GM12878 (cell line): ENCODE measurements around the gene CCDC51. TPM values are rescaled to one million over a fixed set of nuclear protein-coding genes. Genes with fewer than 3 reads are reported as not detected.

ENCODE experiments used
- ATAC-seq: fragments of 200-7000 bp; cut with Tn5 transposase; 3 replicates; pipeline ENCODE4 v1.9.1; 2020; ENCODE audit warnings: mild to moderate bottlenecking, moderate library complexity
- BruUV-seq: library from RNA; stranded (reverse); fragments of 400-500 nt; replicated peaks from 2 replicates; lab custom pipeline; 2021; lab: Mats Ljungman, UMichigan
- CTCF ChIA-PET: fragments of 300-600 bp; sonication (Branson Sonifier 250); formaldehyde crosslinking; extraction: SDS; loops from one replicate; lab custom pipeline; 2021; ENCODE audit warnings: inconsistent platforms; lab: Yijun Ruan, JAX
- POLR2A ChIA-PET: fragments of 350-600 bp; formaldehyde crosslinking; extraction: SDS; loops from one replicate; lab custom pipeline; 2021; ENCODE audit warnings: inconsistent platforms; lab: Charles Lee
- RAD21 ChIA-PET: fragments of 300-600 bp; sonication (Branson Sonifier 250); formaldehyde crosslinking; loops from one replicate; lab custom pipeline; 2023; ENCODE audit warnings: antibody characterized with exemption; ENCODE audit not compliant: unreplicated experiment; lab: Charles Lee
- SMC1A ChIA-PET: fragments of 300-600 bp; sonication (Branson Sonifier 250); formaldehyde crosslinking; loops from one replicate; lab custom pipeline; 2023; ENCODE audit not compliant: unreplicated experiment, uncharacterized antibody; lab: Charles Lee
- DNase-seq: peaks from one replicate; pipeline ENCODE4 v3.0.0-alpha.2; 2011; ENCODE audit warnings: low read depth, low spot score
- FAIRE-seq: peaks from 3 replicates; lab custom pipeline; 2011; peaks lifted over from hg19 to GRCh38; lab: Jason Lieb, UNC
- H2AFZ ChIP-seq: 2 replicates; pipeline ENCODE4 v1.6.0; 2011; ENCODE audit warnings: low read depth, low read length, control low read depth; ENCODE audit not compliant: control insufficient read depth
- H3K27ac ChIP-seq: 2 replicates; pipeline ENCODE4 v1.5.1; 2011; ENCODE audit warnings: control low read depth; ENCODE audit not compliant: control insufficient read depth, insufficient read depth
- H3K27me3 ChIP-seq, 2 experiments: replicated peaks in 1 of 2; 2 replicates each; pipeline versions ENCODE4 v1.6.0 to v1.6.1; 2011; ENCODE audit warnings: low read length in 1 of 2; ENCODE audit not compliant: control insufficient read depth in 2 of 2, insufficient read depth in 2 of 2
- H3K36me3 ChIP-seq, 2 experiments: 2 replicates each; pipeline ENCODE4 v1.5.1; 2011; ENCODE audit warnings: low read length in 1 of 2; ENCODE audit not compliant: control insufficient read depth in 2 of 2, insufficient read depth in 2 of 2
- H3K4me1 ChIP-seq: 2 replicates; pipeline ENCODE4 v1.6.1; 2011; ENCODE audit warnings: mild to moderate bottlenecking, low read length, moderate library complexity, mixed read lengths; ENCODE audit not compliant: control insufficient read depth, insufficient read depth
- H3K4me2 ChIP-seq: 2 replicates; pipeline ENCODE4 v1.6.0; 2011; ENCODE audit warnings: control low read depth; ENCODE audit not compliant: control insufficient read depth, insufficient read depth
- H3K4me3 ChIP-seq: fragments of 200-600 bp; sonication (generic); 2 replicates; pipeline ENCODE4 v1.5.1; 2016
- H3K79me2 ChIP-seq: 2 replicates; pipeline ENCODE4 v1.6.0; 2011; ENCODE audit warnings: low read length; ENCODE audit not compliant: control insufficient read depth, insufficient read depth
- H3K9ac ChIP-seq: 2 replicates; pipeline ENCODE4 v1.8.0; 2011; ENCODE audit warnings: low read length, control low read depth, mixed read lengths; ENCODE audit not compliant: control insufficient read depth, insufficient read depth
- H3K9me3 ChIP-seq: replicated peaks from 3 replicates; pipeline ENCODE4 v1.5.1; 2011; ENCODE audit warnings: mild to moderate bottlenecking, low read length; ENCODE audit not compliant: control insufficient read depth, insufficient read depth
- H4K20me1 ChIP-seq: 2 replicates; pipeline ENCODE4 v1.6.0; 2011; ENCODE audit not compliant: control insufficient read depth, insufficient read depth
- CBFB ChIP-seq: IDR thresholded peaks from 2 replicates; pipeline ENCODE4 v1.6.1; 2016; ENCODE audit warnings: antibody characterized with exemption, low read depth
- FOS ChIP-seq: IDR thresholded peaks from 3 replicates; pipeline ENCODE4 v1.6.1; 2011; ENCODE audit warnings: borderline replicate concordance; ENCODE audit not compliant: insufficient read length; ENCODE audit errors: extremely low read depth
- FOXK2 ChIP-seq: fragments of 450-650 bp; IDR thresholded peaks from 2 replicates; pipeline ENCODE4 v1.6.1; 2017; ENCODE audit warnings: mild to moderate bottlenecking, moderate library complexity
- HDAC2 ChIP-seq: fragments of 200-600 bp; sonication (generic); IDR thresholded peaks from 2 replicates; pipeline ENCODE4 v1.6.1; 2017
- MTA3 ChIP-seq: IDR thresholded peaks from 2 replicates; pipeline ENCODE4 v1.6.1; 2012; ENCODE audit warnings: low read length, inconsistent platforms, borderline replicate concordance
- MXI1 ChIP-seq: fragments of 150-350 bp; IDR thresholded peaks from 2 replicates; pipeline ENCODE4 v1.6.1; 2011; ENCODE audit warnings: low read depth, mild to moderate bottlenecking, inconsistent platforms, low read length, improper control_type of control experiment
- NBN ChIP-seq: fragments of 450-650 bp; IDR thresholded peaks from 2 replicates; pipeline ENCODE4 v1.6.1; 2016
- POLR2A ChIP-seq: IDR thresholded peaks from 2 replicates; pipeline ENCODE4 v1.6.1; 2011; ENCODE audit warnings: low read depth, mild to moderate bottlenecking, low read length
- SP1 ChIP-seq: IDR thresholded peaks from one replicate; pipeline ENCODE4 v1.6.1; 2011; ENCODE audit warnings: low read depth, low read length
- ZNF622 ChIP-seq: fragments of 450-650 bp; IDR thresholded peaks from 2 replicates; pipeline ENCODE4 v1.6.1; 2017; ENCODE audit warnings: mild to moderate bottlenecking, inconsistent platforms
- WGBS: methylation state at CpG from one replicate; pipeline ENCODE4 v1.1.6; 2016; ENCODE audit warnings: low lambda C conversion rate; ENCODE audit not compliant: insufficient replicate concordance, insufficient coverage; ENCODE audit errors: missing lambda C conversion rate; 5-methylcytosine and 5-hydroxymethylcytosine counted together
- in situ Hi-C: fragments of 300-500 bp; cut with MboI; formaldehyde crosslinking; loops from 9 replicates; pipeline ENCODE4 v1.14.3; 2018; ENCODE audit warnings: mixed read lengths
- intact Hi-C: fragments of 100-400 bp; cut with micrococcal nuclease; formaldehyde crosslinking; loops from one replicate; pipeline ENCODE4 v1.14.2; 2022; ENCODE audit not compliant: unreplicated experiment
- polyA plus RNA-seq, 11 experiments: library from polyadenylated mRNA; depleted of rRNA in 4 of 11; unstranded in 6 of 11; stranded (reverse) in 5 of 11; fragments of >200 nt; fragmentation: Nextera tagmentation in 4 of 11; fragmentation: Illumina TruSeq in 1 of 11; extraction: Ambion mirVana in 4 of 11; extraction: Trizol in 1 of 11; gene quantifications; 1 replicate in 1 of 11; 2 replicates in 10 of 11; pipeline versions ENCODE4 v1.2.1 to v1.2.3, GENCODE V29; 2011 to 2016; ENCODE audit warnings: inconsistent platforms in 2 of 11, missing spikeins in 2 of 11, low read depth in 1 of 11
- total RNA-seq, 4 experiments: library from RNA; depleted of rRNA in 3 of 4; stranded (reverse); fragments of >200 nt in 3 of 4; fragmentation: Illumina TruSeq in 1 of 4; extraction: Trizol in 1 of 4; gene quantifications; 2 replicates each; pipeline versions ENCODE4 v1.2.1 to v1.2.3, GENCODE V29; 2013 to 2021
- TF ChIP-seq, protein P1 (sequence below): fragments of 450-650 bp; formaldehyde crosslinking; IDR thresholded peaks from 2 replicates; pipeline ENCODE4 v1.4.0; 2022; ENCODE audit warnings: mild to moderate bottlenecking, moderate library complexity
- TF ChIP-seq, protein P2 (sequence below): fragments of 450-650 bp; IDR thresholded peaks from 2 replicates; pipeline ENCODE4 v1.6.1; 2017; ENCODE audit warnings: borderline replicate concordance
- TF ChIP-seq, protein P3 (sequence below): IDR thresholded peaks from 2 replicates; pipeline ENCODE4 v1.6.1; 2011; ENCODE audit warnings: mild to moderate bottlenecking, low read depth, low read length, moderate library complexity; ENCODE audit not compliant: insufficient replicate concordance

CCDC51 gene
- total and polyA plus RNA-seq, 10 of the 15 experiments (the other 5 are each of a cell fraction or from before 2014, with no cell fraction given), result 10.6 to 54.9 (median 28.5) TPM

DNA sequence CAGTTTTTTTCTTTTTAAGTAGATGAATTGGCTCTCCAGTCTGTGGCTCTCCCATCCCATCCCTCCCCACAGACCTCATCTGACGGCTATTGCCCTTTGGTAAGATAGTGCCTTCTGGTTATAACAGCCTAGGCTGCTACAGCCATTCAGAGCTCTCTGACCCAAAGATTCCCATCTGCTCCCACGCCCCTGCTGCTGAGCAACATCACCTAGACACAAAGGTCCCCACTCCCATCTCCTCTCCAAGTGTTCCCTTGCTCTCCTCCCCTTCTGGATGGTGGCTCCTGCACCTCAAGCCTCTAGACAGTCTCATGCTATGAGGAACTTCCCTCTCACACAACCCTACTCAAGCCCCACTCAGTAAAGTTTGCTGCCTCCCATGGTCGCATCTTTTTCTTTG, 44.2 kb downstream of the CCDC51 start:
- CTCF ChIA-PET, result interaction anchor here (1.0 to 2.2 kb wide), 2 partner anchors 38 to 41 kb away, joined by 3 to 6 read pairs; no protein-coding TSS in a partner anchor

DNA sequence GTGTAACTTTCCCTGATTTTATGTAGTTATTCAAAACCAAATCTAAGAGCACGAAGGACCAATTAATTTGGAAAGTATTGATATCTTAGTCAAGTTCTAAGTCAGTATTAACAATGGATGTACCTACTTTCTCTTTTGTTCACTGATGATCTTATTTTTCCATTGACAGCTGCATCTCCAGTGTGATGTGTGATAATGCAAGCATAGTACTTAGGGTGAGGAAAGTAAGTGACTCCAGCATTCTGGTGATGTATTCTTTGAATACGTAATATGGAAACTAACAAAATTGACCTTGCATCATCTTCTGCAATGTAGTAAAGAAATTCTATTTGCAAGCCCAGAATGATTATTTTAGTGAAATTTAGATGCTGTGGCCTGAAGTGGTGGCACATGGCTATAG, 45.5 kb downstream of the CCDC51 start:
- no peak overlapping the region for H3K27ac ChIP-seq
- no peak for ATAC-seq
- H3K36me3 ChIP-seq, result no peaks in the 10 kb centered on the region
- no peaks in the 10 kb centered on the region for H3K79me2 ChIP-seq
- H3K4me2 ChIP-seq, result no peak overlapping the region
- H3K9ac ChIP-seq, result no peak overlapping the region
- H3K27me3 ChIP-seq, result no peaks in the 10 kb centered on the region
- POLR2A ChIA-PET, result interaction anchor here (0.6 kb wide), 1 partner anchor 146 kb away, joined by 6 read pairs; no protein-coding TSS in a partner anchor
- SMC1A ChIA-PET, result interaction anchor here (2.8 kb wide), 1 partner anchor 42 kb away, joined by 12 read pairs; no protein-coding TSS in a partner anchor
- no peak for DNase-seq
- intact Hi-C loops, result no loop called here
- H2AFZ ChIP-seq, result no peak overlapping the region
- no TSS peak for BruUV-seq
- WGBS, result 40% methylated on average over 2 of the region's 2 CpGs
- CTCF ChIA-PET, result interaction anchor here (4.9 kb wide), 1 partner anchor 42 kb away, joined by 20 read pairs; no protein-coding TSS in a partner anchor
- no peak overlapping the region for H3K4me3 ChIP-seq
- in situ Hi-C loops, result no loop called here
- no peaks in the 10 kb centered on the region for H3K9me3 ChIP-seq
- no peaks in the 10 kb centered on the region for H4K20me1 ChIP-seq
- RAD21 ChIA-PET, result no interaction called here
- no peak for FAIRE-seq
- no peaks in the 10 kb centered on the region for H3K4me1 ChIP-seq
- no peak for TF ChIP-seq FOXK2
- no peak for TF ChIP-seq ZNF622
- TF ChIP-seq NBN, result no peak
- TF ChIP-seq, protein P1, sequence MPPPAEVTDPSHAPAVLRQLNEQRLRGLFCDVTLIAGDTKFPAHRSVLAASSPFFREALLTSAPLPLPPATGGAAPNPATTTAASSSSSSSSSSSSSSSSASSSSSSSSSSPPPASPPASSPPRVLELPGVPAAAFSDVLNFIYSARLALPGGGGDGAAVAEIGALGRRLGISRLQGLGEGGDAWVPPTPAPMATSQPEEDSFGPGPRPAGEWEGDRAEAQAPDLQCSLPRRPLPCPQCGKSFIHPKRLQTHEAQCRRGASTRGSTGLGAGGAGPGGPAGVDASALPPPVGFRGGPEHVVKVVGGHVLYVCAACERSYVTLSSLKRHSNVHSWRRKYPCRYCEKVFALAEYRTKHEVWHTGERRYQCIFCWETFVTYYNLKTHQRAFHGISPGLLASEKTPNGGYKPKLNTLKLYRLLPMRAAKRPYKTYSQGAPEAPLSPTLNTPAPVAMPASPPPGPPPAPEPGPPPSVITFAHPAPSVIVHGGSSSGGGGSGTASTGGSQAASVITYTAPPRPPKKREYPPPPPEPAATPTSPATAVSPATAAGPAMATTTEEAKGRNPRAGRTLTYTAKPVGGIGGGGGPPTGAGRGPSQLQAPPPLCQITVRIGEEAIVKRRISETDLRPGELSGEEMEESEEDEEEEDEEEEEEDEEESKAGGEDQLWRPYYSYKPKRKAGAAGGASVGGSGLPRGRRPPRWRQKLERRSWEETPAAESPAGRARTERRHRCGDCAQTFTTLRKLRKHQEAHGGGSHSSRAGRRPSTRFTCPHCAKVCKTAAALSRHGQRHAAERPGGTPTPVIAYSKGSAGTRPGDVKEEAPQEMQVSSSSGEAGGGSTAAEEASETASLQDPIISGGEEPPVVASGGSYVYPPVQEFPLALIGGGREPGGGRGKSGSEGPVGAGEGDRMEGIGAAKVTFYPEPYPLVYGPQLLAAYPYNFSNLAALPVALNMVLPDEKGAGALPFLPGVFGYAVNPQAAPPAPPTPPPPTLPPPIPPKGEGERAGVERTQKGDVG (CRISPR knock-in tag), result no peak
- no peak for TF ChIP-seq POLR2A
- TF ChIP-seq, protein P2, sequence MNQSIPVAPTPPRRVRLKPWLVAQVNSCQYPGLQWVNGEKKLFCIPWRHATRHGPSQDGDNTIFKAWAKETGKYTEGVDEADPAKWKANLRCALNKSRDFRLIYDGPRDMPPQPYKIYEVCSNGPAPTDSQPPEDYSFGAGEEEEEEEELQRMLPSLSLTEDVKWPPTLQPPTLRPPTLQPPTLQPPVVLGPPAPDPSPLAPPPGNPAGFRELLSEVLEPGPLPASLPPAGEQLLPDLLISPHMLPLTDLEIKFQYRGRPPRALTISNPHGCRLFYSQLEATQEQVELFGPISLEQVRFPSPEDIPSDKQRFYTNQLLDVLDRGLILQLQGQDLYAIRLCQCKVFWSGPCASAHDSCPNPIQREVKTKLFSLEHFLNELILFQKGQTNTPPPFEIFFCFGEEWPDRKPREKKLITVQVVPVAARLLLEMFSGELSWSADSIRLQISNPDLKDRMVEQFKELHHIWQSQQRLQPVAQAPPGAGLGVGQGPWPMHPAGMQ, result no peak
- TF ChIP-seq FOS, result no peak
- TF ChIP-seq HDAC2, result no peak
- no peak for TF ChIP-seq CBFB
- TF ChIP-seq MTA3, result no peak
- no peak for TF ChIP-seq MXI1

More for the DNA sequence above, 44.2 kb downstream of the CCDC51 start:
- no peaks in the 10 kb centered on the region for H3K9me3 ChIP-seq
- TF ChIP-seq SP1, result no peak
- TF ChIP-seq, protein P3, sequence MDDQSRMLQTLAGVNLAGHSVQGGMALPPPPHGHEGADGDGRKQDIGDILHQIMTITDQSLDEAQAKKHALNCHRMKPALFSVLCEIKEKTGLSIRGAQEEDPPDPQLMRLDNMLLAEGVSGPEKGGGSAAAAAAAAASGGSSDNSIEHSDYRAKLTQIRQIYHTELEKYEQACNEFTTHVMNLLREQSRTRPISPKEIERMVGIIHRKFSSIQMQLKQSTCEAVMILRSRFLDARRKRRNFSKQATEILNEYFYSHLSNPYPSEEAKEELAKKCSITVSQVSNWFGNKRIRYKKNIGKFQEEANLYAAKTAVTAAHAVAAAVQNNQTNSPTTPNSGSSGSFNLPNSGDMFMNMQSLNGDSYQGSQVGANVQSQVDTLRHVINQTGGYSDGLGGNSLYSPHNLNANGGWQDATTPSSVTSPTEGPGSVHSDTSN, result no peak
- TF ChIP-seq, all 136 proteins: peak for 0
- FAIRE-seq (no peak), DNase-seq (no peak), ATAC-seq (no peak)
- no peaks in the 10 kb centered on the region for H3K79me2 ChIP-seq
- H3K4me1 ChIP-seq, result no peaks in the 10 kb centered on the region
- SMC1A ChIA-PET, result interaction anchor here (2.8 kb wide), 1 partner anchor 41 kb away, joined by 12 read pairs; no protein-coding TSS in a partner anchor
- no peaks in the 10 kb centered on the region for H3K27me3 ChIP-seq
- RAD21 ChIA-PET, result interaction anchor here (2.4 kb wide), 1 partner anchor 40 kb away, joined by 9 read pairs; no protein-coding TSS in a partner anchor
- no peak overlapping the region for H3K9ac ChIP-seq
- WGBS, result 23% methylated on average over 3 of the region's 3 CpGs
- intact Hi-C loops, result no loop called here
- in situ Hi-C loops, result no loop called here
- no peaks in the 10 kb centered on the region for H4K20me1 ChIP-seq
- H3K4me2 ChIP-seq, result no peak overlapping the region
- no TSS peak for BruUV-seq
- POLR2A ChIA-PET, result no interaction called here
- no peak overlapping the region for H2AFZ ChIP-seq
- H3K36me3 ChIP-seq, result no peaks in the 10 kb centered on the region
- no peak overlapping the region for H3K27ac ChIP-seq
- no peak overlapping the region for H3K4me3 ChIP-seq
